Mammary microvascular endothelial cell (primary cell): Measurements from ENCODE around the gene LMCD1. TPM values are rescaled to one million over a fixed set of nuclear protein-coding genes. Genes with fewer than 3 reads are reported as not detected.

Experiments
- total RNA-seq: library from RNA; depleted of rRNA; stranded (reverse); fragments of >200 nt; gene quantifications from 2 replicates; pipeline ENCODE4 v1.2.3, GENCODE V29; 2015

The LMCD1 gene, protein sequence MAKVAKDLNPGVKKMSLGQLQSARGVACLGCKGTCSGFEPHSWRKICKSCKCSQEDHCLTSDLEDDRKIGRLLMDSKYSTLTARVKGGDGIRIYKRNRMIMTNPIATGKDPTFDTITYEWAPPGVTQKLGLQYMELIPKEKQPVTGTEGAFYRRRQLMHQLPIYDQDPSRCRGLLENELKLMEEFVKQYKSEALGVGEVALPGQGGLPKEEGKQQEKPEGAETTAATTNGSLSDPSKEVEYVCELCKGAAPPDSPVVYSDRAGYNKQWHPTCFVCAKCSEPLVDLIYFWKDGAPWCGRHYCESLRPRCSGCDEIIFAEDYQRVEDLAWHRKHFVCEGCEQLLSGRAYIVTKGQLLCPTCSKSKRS
- total RNA-seq, result 14.1 and 15.3 TPM in 2 replicates

GRCh38 chr3:8501371-8502131 is at the start of gene LMCD1:
Gene LMCD1 (plus strand): TSS chr3:8501823. CDS start chr3:8501939, 116 bp downstream.

Other genes with a start within 250 kb of the LMCD1 start
- 0.07 TPM in 1 of 2 replicates, not detected in the other for gene SSUH2, start 143.0 kb downstream of the LMCD1 start, total RNA-seq
- not detected in 2 replicates for gene CAV3, start 232.0 kb downstream of the LMCD1 start, total RNA-seq